ENCODE data around the gene GPR26.

Gene GPR26

DNA sequence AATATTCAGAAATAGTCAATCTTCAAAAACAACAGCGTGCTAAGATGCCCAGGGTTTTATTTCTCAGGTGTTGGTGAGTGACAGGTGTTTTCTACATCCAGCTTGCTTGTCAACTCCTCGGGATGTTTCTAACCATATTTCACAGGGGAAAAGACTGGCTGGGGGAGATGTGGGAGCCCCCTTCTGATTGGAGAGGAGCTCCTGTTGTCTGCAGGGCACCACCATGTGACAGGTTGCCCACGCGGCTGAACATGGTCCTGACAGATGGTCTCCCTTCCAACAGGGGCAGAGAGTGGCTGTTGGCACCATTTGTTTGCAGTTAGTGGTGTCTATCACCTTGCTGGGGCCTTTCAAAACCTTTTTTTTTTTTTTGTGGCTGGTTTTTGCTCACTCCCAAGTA lies 16.5 kb upstream of the GPR26 start:
- no peak for DNase-seq

DNA sequence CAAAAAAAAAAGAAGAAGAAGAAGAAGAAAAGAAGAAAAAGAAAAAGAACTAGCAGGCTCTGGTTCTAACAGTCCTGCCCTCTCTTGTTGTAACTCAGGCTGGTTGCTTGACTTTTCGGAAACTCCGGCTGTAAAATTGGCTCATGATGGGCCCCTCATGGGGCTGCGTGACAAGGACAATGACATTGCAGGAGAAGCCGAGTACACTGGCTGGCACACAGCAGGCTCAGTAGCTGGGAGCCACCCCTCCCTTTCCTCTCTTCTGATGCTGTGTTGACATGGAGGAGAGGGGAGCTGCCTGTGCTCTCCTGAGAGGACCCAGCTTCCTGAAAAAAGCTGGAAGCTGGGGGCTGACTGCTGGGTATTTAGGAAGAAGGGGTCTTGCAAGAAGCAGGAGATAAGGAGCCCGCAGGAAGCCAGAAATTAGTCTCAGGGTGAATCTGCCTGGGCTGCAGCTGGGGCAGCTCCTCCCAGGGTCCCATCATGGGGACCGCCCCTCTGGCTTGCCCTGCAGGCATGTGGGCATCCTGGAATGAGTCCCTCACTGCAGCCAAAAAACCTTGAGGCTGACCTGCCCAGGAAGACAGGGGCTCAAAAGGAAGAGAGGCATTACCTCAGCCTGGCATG lies 14.6 kb upstream of the GPR26 start:
- no peak for DNase-seq

DNA sequence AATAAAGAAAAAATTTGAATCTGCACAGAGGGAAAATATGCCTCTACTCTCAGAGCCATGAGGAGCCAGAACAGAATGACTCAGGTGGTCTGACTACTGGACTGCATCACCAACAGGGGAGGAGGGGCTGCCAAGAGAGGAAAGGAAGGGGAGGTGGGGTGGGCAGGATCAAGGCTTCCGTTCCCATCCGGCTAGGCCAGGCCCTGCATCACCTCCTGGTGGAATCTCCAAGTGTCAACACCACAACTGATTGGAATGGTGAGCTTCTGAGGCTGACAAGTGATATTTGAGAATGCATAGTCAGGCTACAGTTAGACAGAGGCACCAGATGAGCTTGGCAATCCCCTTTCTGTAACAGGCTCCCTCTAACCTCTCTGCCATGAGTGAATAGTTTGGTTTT lies 10.4 kb upstream of the GPR26 start:
- peak; percentile 10 for DNase-seq

DNA sequence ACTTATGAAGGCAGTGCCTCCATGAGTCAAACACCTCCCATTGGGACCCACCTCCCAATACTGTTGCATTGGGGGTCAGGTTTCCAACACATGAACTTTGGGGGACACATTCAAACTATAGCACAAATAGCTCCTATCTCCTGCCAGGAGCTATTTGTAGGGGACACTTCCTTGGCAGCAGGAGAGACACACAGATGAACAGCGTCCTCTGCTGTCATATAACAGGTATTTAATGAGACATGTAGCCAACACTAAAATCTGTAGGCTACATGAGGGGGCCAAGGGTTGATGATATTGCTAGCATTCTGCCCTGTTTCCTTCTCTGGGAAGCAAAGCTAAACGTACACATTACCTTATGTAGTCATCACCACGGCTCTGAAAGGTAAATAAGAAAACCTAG lies 2.6 kb upstream of the GPR26 start:
- DNase-seq: no peak

- DNase-seq: no peak
Measured at GRCh38 chr10:123665491-123666286, 466 bp upstream of the GPR26 start.

GRCh38 chr10:123669886-123670285 lies 3.7 kb downstream of the GPR26 start:
- peak; percentile 3 for DNase-seq

DNA sequence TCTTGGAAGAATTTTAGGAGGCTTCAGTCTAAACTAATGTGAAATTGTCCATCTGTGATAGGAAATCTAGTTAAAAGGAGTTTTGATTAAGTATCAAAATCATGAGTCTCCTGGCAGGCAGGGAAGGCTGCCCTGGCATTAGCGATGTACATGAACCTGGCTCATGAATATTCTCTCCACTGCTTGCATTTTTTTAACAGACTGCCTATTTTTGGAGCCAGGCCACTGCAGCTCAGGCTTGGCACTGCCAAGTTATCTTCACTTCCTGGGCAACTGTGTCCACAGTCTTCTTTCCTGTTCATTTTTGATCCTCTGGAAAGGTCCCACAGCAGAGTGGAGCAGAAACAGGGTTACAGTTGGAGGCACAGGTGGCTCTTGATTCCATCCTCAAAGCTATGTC lies 7.0 kb downstream of the GPR26 start:
- DNase-seq: no peak

DNA sequence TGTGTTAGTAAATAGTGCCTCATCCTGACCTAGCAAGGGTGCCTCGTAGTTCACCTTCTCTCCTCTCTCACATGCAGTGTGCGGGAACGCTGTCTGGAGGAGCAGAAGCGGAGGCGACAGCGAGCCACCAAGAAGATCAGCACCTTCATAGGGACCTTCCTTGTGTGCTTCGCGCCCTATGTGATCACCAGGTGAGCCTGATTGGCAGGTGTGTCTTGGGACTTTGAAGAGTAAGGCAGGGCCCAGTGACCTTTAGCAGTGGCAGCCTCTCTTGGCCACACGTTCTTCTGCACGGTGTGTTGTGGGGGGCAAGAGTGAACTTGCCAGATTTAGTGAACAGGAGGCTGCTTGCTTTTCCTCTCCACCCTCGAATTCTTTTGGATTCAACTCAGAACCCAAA lies 8.6 kb downstream of the GPR26 start:
- DNase-seq: no peak

- DNase-seq: no peak
Measured at GRCh38 chr10:123675811-123676210, 9.7 kb downstream of the GPR26 start.

- no peak for DNase-seq
Measured at GRCh38 chr10:123677556-123677955, 11.4 kb downstream of the GPR26 start.

DNA sequence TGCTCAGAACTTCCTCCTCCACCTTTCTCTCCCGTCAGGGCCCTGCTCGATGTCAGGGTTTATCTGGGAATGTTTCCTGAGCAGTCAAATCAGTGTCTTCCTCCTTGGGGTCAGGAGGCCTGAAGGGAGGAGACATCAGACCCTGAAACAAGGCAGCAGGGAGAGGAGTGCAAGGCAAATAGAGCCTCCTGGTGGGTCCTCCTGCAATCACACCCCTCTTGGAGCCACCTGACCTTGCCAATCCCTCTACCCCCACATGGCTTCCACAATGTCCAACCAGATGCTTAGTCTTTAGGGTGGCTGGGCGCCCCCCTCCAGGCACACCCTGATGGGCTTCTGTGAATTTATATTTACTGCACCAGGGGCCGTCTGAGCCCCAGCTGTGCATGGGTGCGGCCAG lies 12.2 kb downstream of the GPR26 start:
- DNase-seq: no peak

DNA sequence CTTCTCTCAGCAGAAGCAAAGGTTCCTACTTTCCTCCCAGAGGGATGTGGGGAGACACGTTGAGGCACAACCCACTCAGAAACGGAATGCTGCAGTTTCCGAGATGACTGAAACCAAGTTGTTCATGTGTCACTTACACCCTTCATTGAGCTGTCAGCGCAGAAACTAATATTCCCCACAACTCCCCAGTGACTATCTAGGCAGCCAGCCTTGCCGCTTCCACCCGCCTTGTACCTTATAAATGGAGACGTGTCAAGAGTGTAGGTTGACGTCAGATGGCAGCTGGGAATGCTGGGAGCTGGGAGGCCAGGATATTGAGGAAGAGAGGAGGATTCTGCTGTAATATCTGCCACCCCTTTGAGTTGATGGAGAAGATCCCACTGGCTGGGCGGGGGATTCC lies 15.1 kb downstream of the GPR26 start:
- DNase-seq: no peak

GRCh38 chr10:123682477-123682876 lies 16.3 kb downstream of the GPR26 start:
- DNase-seq: peak; percentile 3

GRCh38 chr10:123683459-123683858 lies 17.3 kb downstream of the GPR26 start:
- DNase-seq: no peak

GRCh38 chr10:123683865-123684264 lies 17.7 kb downstream of the GPR26 start:
- DNase-seq: no peak

DNA sequence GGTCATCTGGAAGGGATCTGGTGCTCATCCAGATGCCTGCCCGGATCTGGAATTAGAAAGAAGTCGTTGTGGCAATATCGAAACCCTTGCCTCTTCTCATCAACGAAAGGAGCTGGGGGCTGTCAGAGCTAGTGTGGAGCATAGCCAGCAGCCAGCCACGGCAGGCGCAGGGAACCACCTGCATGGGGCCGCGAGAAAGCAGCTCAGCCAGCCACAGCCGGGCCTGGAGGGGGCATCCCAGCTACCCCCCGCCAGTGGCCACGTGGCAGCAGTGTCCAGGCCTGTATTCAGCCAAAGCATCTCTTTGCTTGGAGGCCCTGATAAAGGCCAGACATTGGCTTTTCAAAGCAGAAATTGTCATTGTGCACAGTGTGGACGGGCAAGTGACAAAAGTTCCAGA lies 19.1 kb downstream of the GPR26 start:
- DNase-seq: no peak

DNA sequence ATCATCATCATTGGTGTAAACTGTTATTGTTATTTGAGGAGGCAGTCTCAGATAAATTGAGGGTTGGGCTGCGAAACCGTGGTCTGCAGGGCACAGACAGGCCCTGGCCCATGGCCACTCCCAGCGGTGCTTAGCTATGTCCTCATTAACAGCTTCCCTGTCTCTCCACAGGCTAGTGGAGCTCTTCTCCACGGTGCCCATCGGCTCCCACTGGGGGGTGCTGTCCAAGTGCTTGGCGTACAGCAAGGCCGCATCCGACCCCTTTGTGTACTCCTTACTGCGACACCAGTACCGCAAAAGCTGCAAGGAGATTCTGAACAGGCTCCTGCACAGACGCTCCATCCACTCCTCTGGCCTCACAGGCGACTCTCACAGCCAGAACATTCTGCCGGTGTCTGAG lies 21.6 kb downstream of the GPR26 start:
- no peak for DNase-seq

DNA sequence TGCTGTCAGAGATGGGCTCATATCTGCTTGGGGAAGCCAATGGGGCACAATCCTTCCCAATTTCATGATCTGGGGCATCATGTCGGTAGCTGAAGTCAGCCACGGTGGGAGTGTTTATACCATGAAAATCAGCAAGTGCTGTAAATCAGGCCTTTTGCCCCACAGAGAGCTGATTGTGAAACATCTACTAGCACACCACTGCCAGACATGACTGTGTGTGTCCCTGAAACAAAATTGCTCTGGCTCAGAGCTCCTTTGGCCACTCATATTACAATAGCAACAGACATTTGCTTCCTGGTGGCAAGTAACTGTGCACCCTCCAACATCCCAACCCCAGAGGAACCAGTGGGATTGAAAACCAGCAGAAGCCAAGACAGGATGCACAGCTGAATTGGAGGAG lies 23.7 kb downstream of the GPR26 start:
- no peak for DNase-seq

DNA sequence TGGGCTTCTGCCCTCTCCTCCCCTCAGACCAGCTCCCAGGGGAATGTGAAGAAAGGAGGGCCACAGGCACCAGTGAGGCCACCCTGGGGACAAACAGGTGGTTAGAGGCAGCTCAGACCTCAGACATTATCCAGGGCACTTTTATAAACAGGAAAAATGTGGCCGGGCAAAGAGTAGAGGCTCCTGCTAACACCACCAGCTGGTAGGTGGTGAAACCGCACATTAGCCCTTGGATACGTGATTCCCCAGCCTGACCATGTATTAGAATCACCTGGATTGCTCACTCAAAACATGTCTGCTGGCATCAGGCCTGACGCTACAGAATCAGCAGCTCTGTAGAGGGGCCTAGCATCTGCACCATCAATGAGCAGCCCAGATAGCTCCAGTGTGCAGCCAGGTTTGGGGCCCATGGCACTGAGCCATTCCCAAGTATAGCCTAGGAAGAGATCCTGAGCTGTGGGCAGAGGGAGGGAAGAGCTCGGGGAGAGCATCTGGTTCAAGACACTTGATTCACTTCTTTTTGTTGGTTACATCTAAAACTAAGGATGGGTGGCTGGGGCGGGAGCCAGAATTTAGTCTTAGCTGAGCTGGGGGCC lies 37.1 kb downstream of the GPR26 start:
- DNase-seq: no peak

DNA sequence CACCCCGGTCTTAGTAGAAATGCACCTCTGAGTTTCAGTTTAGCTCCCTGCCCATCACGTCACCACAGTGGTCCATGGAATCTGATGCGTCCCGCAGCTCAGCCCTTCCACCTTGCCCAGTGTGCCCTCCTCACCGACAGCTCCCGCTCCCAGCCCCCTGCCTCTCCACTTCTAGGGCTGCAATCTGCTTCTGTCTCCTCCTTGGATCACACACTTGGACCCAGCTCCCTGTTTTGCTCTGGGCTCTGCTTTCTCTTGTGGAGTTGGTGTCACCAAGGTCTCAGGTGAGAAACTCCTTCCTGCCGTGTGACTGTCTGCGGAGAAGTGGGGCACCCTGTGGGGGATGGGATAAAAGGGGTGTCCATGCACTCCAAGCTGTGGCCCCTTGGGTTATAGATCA lies 37.9 kb downstream of the GPR26 start:
- no peak for DNase-seq

DNA sequence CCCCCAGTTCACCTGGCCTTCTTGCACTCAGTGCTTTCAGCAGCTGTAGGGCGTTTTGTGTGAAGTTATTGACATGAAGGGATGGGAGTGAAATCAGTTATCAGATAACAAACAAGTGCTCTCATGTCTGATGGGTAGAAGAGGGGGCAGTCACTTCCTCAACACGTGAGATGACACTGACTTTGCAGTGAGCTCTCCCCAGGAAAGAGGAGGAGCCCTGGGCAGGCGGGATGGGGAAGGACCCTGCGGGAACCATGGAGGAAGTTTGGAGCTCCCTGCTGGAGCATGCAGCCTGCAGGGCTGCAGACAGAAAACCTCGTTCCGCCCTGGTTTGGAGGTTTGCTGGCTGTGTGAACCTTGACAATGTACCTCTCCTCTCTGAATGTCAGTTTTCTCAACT lies 38.7 kb downstream of the GPR26 start:
- no peak for DNase-seq

DNA sequence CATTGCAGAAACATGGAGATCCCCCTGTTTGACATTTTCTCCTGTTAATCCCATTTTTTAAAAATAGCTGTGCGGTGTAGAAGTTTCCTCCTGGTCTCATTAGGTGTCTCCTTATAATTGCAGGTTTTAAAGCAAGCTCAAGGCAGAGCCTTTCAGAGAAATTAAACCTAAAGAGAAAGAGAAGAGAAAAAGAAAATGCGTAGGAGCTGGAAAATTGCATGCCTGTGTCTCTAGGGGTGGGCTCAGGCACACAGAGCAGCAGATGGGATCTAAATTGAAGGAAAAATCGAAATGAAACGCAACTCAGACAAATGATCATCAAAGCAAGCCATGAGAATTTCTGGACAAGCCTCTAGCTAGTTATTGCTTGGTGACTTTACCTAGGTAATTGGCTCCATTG lies 40.1 kb downstream of the GPR26 start:
- DNase-seq: no peak

- DNase-seq: no peak
Measured at GRCh38 chr10:123715546-123715945, 49.4 kb downstream of the GPR26 start.

- no peak for DNase-seq
Measured at GRCh38 chr10:123717336-123717735, 51.2 kb downstream of the GPR26 start.

Data from fibroblast of upper back skin (primary cell).